ENCODE data around the gene GRID2.

The GRID2 gene

GRCh38 chr4:93719552-93719951, 1415.8 kb downstream of the GRID2 start:
- DNase-seq, result no peak

GRCh38 chr4:93722446-93722845, 1418.7 kb downstream of the GRID2 start:
- DNase-seq, result no peak

- DNase-seq, result no peak
These were observed 1426.5 kb downstream of the GRID2 start for GRCh38 chr4:93730251-93730650.

DNA sequence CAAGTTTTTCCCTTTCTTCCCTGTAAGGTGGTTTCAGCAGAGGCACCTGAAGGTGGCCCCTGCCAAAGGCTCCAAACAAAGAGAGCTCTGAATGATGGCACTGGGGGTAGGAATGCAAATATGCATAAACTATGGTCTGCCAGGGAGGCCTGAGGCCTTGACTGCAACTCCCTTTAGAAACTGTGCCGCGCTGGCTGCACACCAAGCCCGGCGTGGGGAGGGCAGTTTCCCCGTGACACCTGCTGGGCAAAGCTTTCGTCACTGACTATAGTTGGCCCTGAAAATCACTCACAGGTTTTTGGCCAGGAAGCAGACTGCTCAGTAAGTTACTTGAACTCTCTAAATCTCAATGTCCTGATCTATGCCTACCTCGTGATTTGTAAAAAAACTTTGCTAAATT, 1427.0 kb downstream of the GRID2 start:
- peak; percentile 15 to 64 for DNase-seq

GRCh38 chr4:93731456-93731855, 1427.7 kb downstream of the GRID2 start:
- DNase-seq, result no peak

DNA sequence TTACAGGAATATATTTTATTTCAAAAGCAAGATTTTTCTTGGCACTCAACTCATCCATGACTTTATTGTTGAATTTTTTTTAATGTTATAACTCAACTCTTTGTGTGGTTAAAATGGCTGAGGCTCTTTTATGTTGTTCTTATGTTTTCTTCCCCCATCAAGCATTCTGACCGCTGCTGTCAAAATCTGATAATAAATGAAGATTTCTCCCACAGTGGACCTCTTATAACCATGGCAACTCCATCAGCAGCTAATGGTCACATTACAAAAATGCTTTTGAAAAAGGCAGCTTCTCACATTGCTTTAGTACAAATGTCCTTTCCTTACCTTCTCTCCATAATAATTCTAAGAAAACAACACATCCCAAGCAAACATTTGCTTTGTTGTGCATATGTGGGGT, 1428.7 kb downstream of the GRID2 start:
- no peak for DNase-seq

DNA sequence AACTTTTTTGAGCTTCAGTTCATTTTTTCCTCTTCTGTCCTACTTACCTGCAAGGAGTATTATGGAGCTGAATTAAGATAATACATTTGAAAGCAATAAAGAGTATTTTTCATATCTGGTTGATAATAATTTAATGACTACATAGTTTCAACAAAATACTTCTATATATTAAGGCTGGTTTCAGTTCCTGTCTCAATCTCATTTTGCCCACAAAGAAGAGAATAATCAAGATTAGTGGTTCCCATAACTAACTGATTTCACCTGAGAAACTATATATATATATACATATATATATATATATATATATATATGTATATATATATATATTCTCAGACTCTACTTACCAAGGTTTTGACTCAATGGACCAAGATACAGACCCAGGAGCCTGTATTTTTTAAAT, 1437.1 kb downstream of the GRID2 start:
- DNase-seq, result no peak

GRCh38 chr4:93743022-93743421, 1439.3 kb downstream of the GRID2 start:
- no peak for DNase-seq

DNA sequence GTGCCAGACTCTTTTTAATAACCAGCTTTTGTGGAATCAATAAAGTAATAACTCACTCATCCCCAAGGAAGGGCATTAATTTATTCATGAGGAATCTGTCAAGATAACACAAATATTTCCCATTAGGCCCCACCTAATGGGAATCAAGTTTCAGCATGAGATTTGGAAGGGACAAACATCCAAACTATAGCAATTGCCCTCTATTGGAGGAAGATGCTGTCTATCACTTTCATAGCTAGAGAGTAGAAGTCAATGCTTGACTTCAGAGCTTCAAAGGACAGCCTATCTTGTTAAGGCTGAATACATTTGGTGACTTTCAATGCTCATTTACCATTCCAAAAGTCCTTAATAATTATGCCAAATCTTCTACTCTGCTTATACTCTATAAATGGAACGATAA, 1439.9 kb downstream of the GRID2 start:
- DNase-seq, result no peak

DNA sequence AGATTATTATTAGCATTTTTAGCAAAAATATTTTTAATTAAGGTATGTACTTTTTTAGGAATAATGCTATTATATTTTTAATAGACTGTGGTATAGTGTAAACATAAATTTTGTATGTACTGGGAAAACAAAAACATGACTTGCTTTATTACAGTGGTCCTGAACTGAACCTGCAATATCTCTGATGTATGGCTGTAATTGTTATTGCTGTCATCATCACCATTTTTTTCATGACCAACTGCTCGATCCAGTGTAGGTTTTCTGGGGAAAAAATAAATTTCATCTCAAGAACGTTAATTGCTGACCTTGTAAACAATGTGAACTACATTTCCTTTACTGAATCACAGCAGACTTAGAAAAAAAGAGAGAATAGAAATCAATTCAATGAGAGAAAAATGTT, 1441.2 kb downstream of the GRID2 start:
- no peak for DNase-seq

DNA sequence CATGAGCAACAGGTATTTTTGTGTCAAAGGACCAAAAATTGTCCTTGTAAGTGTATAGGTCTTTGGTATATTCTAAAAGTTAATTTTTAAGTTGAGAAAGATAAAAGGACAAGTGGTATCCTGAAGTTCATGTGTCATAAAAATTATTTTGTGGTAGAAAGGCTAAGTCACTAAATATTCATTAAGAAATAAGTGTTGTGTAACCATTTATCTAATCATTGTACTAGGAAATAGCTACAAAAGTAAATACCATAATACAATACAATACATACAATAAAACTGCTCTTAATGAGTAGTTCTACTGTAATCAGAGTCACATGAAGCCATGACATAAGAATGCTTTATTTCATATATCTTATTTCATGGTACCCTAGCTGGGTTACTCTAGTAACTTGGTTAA, 1442.3 kb downstream of the GRID2 start:
- DNase-seq, result no peak

DNA sequence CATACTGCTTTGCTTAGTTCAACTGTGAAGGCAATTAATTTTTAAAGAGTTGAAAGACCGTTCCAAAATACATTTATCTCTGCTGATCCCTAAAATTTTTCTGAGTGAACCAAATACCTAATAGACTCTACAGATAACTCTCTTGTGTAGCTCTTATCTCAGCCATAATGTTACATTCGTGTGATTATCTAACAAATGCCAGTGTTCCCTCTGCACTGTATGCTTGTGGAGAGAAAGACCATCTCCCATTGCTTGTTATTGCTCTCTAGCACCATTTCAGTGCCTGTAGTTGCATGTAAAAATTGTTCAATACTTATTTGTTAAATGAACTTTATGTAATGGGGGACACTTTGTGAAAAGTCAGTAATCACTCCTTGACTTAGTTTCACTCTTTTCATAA, 1443.5 kb downstream of the GRID2 start:
- no peak for DNase-seq

DNA sequence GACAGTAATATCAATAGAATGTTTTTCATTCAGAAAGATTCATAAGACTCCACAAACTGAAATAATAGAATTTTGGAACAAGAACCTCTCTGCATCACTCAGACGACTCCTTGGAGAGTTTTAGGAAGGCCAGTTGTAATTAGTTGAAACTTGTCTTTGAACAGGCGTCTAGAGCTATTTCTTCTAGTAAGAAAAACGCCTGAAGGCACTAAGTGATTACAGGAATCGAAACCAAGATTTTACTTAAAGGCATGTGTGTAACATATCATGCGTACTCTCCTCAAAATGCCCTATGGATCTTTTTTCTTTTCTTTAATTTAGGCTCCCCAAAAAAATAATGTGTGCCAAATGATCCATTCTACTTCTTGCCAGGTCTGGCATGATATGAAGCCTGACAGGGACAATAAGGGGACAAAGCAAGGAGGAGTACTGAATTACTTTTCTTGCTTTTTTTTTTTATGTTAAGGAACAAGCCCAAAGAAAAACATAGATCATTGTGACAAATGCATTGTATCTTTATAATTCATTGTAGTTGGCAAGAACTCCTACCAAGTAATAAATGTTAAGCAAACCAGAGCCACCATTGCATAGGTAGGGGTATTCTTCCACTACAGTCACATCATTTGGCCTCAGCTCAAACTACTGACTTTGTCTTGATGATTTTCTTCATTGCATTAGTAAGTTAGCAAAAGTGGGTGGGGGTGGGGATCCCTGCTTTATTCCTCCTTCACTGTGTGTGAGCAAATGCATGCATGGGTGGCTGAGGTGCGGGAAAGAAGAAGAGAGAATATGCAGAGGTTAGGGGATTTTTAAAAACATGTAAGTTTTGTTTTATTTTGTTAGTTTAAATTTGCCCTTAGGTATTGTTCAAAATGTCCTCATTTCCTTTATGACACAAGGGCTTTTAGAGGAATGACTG, 1444.9 kb downstream of the GRID2 start:
- DNase-seq, result no peak

GRCh38 chr4:93749292-93749761, 1445.6 kb downstream of the GRID2 start:
- DNase-seq, result no peak

DNA sequence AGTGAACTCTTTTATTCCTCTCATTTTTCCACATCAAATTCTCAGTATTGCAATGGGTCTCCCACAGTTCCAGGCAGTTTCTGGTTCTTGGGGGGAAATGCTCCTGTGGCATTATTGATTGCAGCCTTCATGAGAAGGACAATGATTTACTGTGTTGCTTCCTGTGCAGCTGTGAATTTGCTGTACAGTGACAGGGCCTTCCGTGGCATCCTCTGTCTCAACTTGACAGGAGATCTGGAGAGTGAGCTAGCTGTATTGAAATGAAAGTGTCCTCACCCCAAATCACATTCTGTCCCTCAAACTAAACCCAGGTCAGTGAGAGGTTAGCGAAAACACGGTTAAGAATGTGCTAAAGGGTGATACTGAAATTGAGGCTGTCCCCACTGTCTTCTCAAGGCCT, 1447.6 kb downstream of the GRID2 start:
- no peak for DNase-seq

- no peak for DNase-seq
These were observed 1452.3 kb downstream of the GRID2 start for GRCh38 chr4:93756101-93756500.

GRCh38 chr4:93759506-93759905, 1455.7 kb downstream of the GRID2 start:
- no peak for DNase-seq

- no peak for DNase-seq
These were observed 1456.5 kb downstream of the GRID2 start for GRCh38 chr4:93760284-93760683.

GRCh38 chr4:93761286-93761685, 1457.5 kb downstream of the GRID2 start:
- no peak for DNase-seq

GRCh38 chr4:93764639-93765246, 1461.0 kb downstream of the GRID2 start:
- DNase-seq, result no peak

DNA sequence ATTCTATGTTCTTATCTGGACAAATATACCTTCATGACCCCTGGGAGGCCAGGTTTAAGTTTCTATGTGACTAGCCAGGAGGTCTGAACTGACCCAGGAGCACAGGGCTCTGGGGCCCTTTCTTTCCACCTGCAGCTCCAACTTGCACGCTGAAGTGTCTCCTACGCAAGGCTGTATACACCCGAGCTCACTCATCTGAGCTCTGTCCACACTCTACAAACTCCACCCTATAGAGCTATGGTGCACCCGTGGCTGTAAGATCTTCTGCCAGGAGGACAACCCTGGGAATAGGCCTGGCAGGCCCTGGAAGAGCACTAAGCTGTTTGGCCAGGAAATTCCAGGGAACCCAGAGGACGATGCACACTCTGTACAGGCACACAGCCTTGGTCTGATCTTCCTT, 1464.2 kb downstream of the GRID2 start:
- no peak for DNase-seq

- no peak for DNase-seq
These were observed 1466.4 kb downstream of the GRID2 start for GRCh38 chr4:93770201-93770600.

DNA sequence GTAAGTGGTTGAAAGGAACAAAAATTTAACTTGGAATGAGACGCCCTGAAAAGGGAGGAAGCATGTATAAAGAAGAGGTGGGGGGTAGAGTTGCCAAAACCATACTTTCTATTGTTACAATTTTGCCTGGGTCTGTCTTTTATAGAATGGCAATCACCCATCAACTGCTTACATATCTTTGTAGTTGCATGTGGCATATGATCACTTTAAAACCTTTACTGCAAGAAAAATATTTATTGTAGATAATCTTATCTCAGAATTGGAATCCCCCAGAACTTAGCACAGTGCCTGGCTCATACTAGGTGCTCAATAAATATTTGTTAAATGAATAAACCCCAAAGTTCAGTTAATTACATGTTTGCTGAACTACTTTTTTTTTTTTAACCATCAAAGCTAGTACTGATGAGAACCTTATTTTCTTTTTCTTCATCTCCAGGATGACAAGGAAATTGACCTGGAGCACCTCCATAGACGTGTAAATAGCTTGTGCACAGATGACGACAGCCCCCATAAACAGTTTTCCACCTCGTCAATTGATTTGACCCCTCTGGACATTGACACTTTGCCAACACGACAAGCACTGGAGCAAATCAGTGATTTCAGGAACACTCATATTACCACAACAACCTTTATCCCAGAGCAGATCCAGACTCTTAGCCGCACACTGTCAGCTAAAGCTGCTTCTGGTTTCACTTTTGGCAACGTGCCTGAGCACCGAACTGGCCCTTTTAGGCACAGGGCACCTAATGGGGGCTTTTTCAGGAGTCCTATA, 1468.1 kb downstream of the GRID2 start:
- no peak for DNase-seq

GRCh38 chr4:93772858-93773257, 1469.1 kb downstream of the GRID2 start:
- no peak for DNase-seq

Measured in cerebellar nuclear complex (tissue), 1 donor.